Midbrain (tissue), 1 donor: ENCODE data around the gene TST.
A peak's percentile ranks its signal among the peaks of the same experiment; 100 is the strongest.
"Not testable (repeated sequence)": the region's sequence is repeated elsewhere in the genome, so short reads cannot be mapped to it uniquely, and the experiment has no call there.

Experiments
- DNase-seq: peaks from one replicate; lab custom pipeline; 2025; lab: John Stamatoyannopoulos, UW

The TST gene

GRCh38 chr22:37014415-37014806 is 4.8 kb downstream of the TST start:
- DNase-seq, result no peak

GRCh38 chr22:37012956-37013355 is 6.3 kb downstream of the TST start:
- DNase-seq, result no peak

GRCh38 chr22:37012262-37012904 is 6.9 kb downstream of the TST start:
- DNase-seq, result peak; percentile 59

DNA sequence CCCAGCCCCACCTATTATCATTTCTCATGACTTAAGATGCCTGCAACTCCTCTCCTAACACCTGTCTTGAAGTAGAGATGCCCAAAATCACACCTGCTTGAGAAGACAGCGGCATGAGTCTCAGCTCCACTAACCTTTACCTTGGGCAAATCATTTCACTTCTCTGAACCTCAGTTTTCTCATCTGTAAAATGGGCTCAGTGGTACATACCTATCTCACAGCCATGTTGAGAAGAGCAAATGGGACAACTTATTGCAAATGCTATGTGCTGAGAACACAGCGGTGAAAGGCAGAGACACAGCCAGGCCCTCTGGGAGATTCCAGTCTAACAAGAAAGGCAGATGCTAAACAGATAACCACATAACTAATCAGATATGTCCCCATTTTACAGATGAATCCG is 7.8 kb downstream of the TST start:
- no peak for DNase-seq

- DNase-seq, result no peak
Observed at GRCh38 chr22:37010976-37011375, 8.3 kb downstream of the TST start.

- DNase-seq, result no peak
Observed at GRCh38 chr22:37010174-37010573, 9.1 kb downstream of the TST start.

DNA sequence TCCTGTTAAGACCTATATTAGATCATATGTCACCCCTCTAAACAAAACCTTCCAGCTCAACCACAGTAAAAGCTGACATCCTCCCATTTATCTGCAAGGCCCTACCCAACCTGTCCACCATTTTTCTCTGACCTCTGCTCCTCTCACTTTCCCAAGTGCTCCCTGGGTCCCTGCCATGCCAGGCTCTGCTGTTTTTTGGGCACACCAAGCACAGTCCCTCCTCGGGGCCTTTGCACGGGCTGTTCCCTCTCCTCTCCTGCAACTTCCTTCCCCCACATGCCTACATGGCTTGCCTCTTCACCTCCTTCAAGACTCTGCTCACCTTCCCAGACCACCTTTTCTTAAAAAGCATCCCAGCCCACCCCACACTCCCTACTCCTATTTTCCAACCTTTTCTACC is 9.8 kb downstream of the TST start:
- no peak for DNase-seq

- no peak for DNase-seq
Observed at GRCh38 chr22:37008365-37008764, 10.9 kb downstream of the TST start.

- DNase-seq, result no peak
Observed at GRCh38 chr22:37007651-37008050, 11.6 kb downstream of the TST start.

DNA sequence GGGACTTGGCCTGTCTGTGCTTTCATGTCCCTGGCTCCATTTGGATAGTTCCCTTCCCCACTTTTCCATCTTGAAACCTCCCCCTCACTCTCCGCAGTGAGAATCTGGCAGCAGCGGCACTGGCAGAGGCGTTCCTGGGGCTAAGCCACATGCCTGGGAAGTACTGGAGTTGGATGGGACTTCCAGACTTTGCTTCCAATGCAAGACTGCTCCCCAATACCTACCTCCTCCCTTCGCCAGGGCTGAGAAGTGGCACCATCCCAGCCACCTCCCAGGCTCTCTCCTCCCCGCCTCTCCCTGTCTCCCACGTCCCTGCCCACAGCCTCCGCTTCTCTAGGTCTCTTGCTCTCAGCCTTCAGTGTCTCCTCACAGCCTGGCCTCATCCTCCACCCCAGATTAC is 16.6 kb downstream of the TST start:
- DNase-seq, result no peak

DNA sequence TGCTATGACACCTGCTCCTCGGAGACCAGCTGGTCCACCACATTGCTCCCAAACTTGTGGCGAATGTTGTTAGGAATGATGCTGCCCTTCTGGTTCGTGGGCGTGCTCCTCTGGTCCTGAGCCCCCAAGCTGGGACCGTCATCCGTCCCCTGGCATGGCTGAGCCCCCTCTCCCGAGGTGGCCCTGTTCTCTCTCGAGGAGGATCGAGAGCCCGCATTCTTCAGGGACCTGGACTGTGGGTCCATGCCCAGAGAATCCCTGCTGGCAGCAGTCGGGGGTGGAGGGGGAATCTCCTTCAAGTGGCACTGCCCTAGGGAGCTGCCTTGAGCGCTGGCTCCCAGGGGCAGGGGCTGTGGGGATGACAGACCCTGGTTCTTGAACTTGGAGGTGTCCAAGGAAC is 17.4 kb downstream of the TST start:
- DNase-seq, result no peak

GRCh38 chr22:37000676-37001534 is 18.3 kb downstream of the TST start:
- DNase-seq, result no peak

- no peak for DNase-seq
Observed at GRCh38 chr22:36999463-36999862, 19.8 kb downstream of the TST start.

DNA sequence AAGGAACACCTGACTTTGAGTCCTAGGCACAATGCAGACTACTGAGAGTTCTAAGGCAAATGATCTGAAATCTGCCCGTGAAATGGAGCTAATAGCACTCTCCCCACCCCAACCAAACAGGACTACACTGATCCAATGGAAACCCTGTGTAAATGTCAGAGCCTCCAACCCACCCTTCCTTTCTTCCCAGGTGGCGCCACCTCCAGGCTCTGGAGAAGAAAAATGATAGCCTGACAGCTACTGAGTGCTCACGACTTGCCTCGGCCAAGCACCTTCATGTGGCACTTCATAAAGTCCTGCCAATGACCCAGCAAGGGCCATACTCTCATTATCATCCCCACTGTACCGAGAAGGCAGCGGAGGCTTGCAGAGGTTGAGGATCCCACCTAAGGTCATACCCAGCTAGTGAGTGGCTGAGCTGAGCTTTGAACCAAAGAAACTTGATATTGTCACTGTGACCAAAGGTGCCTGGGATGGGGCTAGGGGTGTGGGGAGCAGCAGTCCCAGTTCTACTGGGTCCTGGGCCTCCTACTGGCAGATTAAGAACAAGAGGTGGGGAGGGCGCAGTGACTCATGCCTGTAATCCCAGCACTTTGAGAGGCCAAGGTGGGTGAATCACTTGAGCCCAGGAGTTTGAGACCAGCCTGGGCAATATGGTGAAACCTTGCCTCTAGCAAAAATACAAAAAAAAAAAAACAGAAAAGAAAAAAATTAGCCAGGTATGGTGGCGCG is 20.5 kb downstream of the TST start:
- no peak for DNase-seq

- no peak for DNase-seq
Observed at GRCh38 chr22:36997746-36998145, 21.5 kb downstream of the TST start.

DNA sequence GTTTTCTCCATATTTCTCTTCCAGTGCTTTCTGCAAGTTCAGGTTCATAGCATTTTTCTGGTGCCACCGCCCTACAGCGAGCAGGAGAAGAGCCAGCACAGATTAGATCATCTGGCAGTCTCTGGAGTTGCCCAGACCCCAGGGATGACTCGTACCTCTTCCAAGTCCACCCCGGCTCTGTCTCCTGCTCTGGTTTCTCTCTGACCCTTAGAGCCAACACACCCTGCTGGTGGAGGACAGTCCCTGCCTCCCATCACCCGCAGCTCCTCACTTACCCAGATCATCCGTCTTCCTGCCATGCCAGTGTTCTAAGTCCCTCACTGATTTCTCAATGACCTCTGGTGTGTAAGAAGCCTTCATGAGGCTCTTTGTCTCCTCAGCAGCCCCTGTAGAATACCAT is 28.0 kb downstream of the TST start:
- no peak for DNase-seq

GRCh38 chr22:36990457-36990856 is 28.8 kb downstream of the TST start:
- no peak for DNase-seq

DNA sequence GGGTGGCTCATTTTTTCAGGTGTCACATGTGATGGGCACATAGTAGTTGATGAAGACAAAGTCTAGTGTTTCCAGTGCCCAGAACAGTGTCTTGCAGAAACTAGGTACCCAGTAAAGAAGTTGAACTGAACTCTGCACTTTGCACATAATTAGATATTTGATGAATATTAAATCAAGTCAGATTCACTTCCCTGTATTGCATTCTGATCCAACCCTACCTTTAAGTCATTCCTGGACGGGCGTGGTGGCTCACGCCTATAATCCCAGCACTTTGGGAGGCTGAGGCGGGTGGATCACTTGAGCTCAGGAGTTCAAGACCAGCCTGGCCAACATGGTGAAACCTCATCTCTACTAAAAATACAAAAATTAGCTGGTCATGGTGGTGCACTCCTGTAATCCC is 30.2 kb downstream of the TST start:
- not testable (repeated sequence) for DNase-seq

- DNase-seq, result no peak
Observed at GRCh38 chr22:36988075-36988832, 31.0 kb downstream of the TST start.

- no peak for DNase-seq
Observed at GRCh38 chr22:36986242-36986821, 32.9 kb downstream of the TST start.

DNA sequence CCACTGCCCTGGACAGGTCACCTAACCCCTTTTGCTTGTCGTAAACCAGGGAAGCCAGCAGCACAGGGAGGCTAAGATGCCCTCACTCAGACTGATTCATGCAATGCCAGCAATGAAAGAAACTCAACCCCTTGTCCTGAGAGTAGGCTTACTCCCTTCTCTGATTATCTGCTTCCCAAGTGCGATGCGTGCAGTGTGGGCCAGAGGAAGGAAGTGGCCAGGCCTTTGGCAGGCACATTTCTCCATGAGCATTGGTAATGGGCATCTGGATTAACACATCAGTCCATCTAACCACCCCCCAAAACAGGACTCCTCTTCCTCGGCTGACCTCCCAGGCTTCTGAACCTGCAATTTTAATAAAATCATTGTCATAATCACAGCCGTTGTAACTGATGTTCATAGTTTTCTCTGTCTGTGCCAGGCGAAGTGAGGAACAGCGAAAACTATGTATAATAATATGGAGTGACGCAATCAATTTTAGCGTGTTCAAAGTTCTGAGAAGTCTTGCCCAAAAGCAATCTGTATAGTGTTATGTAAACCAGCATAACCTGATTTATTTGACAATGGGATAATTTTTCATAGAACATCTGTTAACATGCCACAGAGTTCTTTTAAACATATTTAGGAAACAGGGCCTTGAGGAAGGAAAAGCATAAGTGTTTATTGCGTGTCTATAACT is 33.9 kb downstream of the TST start:
- no peak for DNase-seq
